ENCODE results near the gene ZBTB38.

- no peak for TF ChIP-seq CTCF (IDR thresholded peaks at IDR 0.05 in 4 of 5, conservative IDR thresholded peaks at IDR 0.05 in 1 of 5)
- TF ChIP-seq POLR2A (IDR thresholded peaks at IDR 0.05) = no peak
Measured at GRCh38 chr3:141334627-141335250, 33.6 kb upstream of the ZBTB38 start.
